ENCODE data around the gene TTC21A. TPM values are rescaled to one million over a fixed set of nuclear protein-coding genes. Genes with fewer than 3 reads are reported as not detected.

TTC21A gene
- total RNA-seq, 1 donor from 2014 or later = 7.8 TPM

DNA sequence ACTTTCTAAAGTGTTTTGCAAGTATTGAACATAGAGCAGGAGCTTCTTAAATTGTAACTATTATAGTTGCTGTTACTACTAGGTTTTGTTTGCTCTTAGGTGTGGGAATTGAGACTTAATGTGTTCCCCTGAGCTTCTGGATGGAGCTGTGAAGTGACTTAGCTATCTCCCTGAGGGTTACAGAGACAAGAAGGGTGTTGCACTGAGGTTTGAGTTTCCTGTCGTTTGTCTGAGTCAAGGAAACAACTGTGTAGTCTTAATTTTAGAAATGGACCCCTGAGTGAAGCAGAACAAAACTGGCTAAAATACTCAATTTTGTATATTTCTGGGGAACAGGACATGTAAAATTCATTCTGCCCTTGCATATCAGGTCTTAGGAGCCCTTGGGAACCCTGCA, 20.4 kb downstream of the TTC21A start:
- Mint-ChIP-seq H3K9me3 (ENCODE audit: unreplicated experiment) (no peaks in the 10 kb centered on the region), H3K27me3 (ENCODE audit: unreplicated experiment) (no peaks in the 10 kb centered on the region), H3K36me3 (ENCODE audit: unreplicated experiment) (no peaks in the 10 kb centered on the region), H3K4me1 (ENCODE audit: low read depth, unreplicated experiment) (peaks cover 7% of the 10 kb centered on the region), H3K4me3 (ENCODE audit: unreplicated experiment) (no peak overlapping the region), H3K27ac (ENCODE audit: unreplicated experiment) (no peak overlapping the region)
- no peak for DNase-seq
- TF ChIP-seq, protein P1, sequence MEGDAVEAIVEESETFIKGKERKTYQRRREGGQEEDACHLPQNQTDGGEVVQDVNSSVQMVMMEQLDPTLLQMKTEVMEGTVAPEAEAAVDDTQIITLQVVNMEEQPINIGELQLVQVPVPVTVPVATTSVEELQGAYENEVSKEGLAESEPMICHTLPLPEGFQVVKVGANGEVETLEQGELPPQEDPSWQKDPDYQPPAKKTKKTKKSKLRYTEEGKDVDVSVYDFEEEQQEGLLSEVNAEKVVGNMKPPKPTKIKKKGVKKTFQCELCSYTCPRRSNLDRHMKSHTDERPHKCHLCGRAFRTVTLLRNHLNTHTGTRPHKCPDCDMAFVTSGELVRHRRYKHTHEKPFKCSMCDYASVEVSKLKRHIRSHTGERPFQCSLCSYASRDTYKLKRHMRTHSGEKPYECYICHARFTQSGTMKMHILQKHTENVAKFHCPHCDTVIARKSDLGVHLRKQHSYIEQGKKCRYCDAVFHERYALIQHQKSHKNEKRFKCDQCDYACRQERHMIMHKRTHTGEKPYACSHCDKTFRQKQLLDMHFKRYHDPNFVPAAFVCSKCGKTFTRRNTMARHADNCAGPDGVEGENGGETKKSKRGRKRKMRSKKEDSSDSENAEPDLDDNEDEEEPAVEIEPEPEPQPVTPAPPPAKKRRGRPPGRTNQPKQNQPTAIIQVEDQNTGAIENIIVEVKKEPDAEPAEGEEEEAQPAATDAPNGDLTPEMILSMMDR (IDR thresholded peaks at IDR 0.05; ENCODE audit: partially characterized antibody, unreplicated experiment) = no peak

DNA sequence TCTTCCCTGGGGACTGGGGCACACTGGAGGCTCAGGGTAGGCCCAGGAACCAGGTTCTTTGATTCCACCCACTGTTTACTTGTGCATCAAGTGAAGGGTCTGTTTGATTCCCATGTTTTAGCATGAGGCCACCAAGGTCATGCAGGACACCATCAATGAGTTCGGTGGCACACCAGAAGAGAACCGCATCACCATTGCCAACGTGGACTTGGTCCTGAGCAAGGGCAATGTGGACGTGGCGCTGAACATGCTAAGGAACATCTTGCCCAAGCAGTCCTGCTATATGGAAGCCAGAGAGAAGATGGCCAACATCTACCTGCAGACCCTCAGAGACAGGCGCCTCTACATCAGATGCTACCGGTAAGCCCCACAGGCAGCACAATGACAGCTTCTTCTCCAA, 21.5 kb downstream of the TTC21A start:
- peaks cover 1% of the 10 kb centered on the region for H3K27me3 Mint-ChIP-seq (ENCODE audit: unreplicated experiment)
- no peak overlapping the region for H3K27ac Mint-ChIP-seq (ENCODE audit: unreplicated experiment)
- H3K4me3 Mint-ChIP-seq (ENCODE audit: unreplicated experiment) = no peak overlapping the region
- TF ChIP-seq, protein P1 (IDR thresholded peaks at IDR 0.05; ENCODE audit: partially characterized antibody, unreplicated experiment) = no peak
- H3K36me3 Mint-ChIP-seq (ENCODE audit: unreplicated experiment) = no peaks in the 10 kb centered on the region
- peaks cover 7% of the 10 kb centered on the region for H3K4me1 Mint-ChIP-seq (ENCODE audit: low read depth, unreplicated experiment)
- H3K9me3 Mint-ChIP-seq (ENCODE audit: unreplicated experiment) = no peaks in the 10 kb centered on the region
- DNase-seq = no peak

DNA sequence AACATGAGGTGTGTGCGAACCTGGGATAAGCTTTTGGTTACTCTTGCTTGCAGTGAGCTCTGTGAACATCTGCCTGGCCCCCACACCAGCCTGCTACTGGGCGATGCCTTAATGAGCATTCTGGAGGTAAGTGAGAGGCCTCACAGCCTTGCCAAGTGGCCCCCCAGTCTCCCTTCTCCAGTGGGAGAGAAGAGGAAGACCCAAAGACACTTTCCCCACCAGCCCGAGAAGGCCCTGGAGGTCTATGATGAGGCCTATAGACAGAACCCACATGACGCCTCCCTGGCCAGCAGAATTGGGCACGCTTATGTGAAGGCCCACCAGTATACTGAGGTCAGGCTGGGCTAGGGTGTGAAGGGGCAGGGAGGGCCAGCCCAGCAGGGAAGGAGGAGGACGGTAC, 22.5 kb downstream of the TTC21A start:
- Mint-ChIP-seq H3K9me3 (ENCODE audit: unreplicated experiment) (no peaks in the 10 kb centered on the region), H3K36me3 (ENCODE audit: unreplicated experiment) (no peaks in the 10 kb centered on the region), H3K27me3 (ENCODE audit: unreplicated experiment) (peaks cover 1% of the 10 kb centered on the region), H3K27ac (ENCODE audit: unreplicated experiment) (no peak overlapping the region), H3K4me3 (ENCODE audit: unreplicated experiment) (no peak overlapping the region), H3K4me1 (ENCODE audit: low read depth, unreplicated experiment) (peaks cover 7% of the 10 kb centered on the region)
- TF ChIP-seq, protein P1 (IDR thresholded peaks at IDR 0.05; ENCODE audit: partially characterized antibody, unreplicated experiment) = no peak
- DNase-seq = no peak

DNA sequence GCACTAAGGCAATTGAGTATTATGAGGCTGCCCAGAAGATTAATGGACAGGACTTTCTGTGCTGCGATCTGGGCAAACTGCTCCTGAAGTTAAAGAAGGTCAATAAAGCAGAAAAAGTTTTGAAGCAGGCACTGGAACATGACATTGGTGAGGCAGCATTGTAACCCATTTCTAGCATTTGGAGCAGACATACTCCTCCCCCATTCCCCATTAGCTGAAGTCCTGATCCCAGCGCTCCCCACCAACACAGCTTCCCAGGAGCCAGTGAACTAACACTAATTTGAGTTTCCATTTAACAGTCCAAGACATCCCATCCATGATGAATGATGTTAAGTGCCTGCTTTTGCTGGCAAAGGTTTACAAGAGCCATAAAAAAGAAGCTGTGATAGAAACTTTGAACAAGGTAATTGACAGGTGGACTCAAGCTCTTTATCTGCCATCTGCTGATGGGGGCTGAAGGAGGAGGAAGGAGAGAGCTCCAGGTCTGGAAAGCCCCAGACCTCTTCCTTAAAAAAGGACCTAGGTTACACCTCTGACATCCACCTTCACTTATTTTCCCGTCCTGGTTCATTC, 23.3 kb downstream of the TTC21A start:
- peaks cover 1% of the 10 kb centered on the region for H3K9me3 Mint-ChIP-seq (ENCODE audit: unreplicated experiment)
- TF ChIP-seq, protein P1 (IDR thresholded peaks at IDR 0.05; ENCODE audit: partially characterized antibody, unreplicated experiment) = no peak
- peaks cover 7% of the 10 kb centered on the region for H3K4me1 Mint-ChIP-seq (ENCODE audit: low read depth, unreplicated experiment)
- no peak for DNase-seq
- H3K27me3 Mint-ChIP-seq (ENCODE audit: unreplicated experiment) = peaks cover 1% of the 10 kb centered on the region
- H3K4me3 Mint-ChIP-seq (ENCODE audit: unreplicated experiment) = no peak overlapping the region
- no peak overlapping the region for H3K27ac Mint-ChIP-seq (ENCODE audit: unreplicated experiment)
- H3K36me3 Mint-ChIP-seq (ENCODE audit: unreplicated experiment) = no peaks in the 10 kb centered on the region

DNA sequence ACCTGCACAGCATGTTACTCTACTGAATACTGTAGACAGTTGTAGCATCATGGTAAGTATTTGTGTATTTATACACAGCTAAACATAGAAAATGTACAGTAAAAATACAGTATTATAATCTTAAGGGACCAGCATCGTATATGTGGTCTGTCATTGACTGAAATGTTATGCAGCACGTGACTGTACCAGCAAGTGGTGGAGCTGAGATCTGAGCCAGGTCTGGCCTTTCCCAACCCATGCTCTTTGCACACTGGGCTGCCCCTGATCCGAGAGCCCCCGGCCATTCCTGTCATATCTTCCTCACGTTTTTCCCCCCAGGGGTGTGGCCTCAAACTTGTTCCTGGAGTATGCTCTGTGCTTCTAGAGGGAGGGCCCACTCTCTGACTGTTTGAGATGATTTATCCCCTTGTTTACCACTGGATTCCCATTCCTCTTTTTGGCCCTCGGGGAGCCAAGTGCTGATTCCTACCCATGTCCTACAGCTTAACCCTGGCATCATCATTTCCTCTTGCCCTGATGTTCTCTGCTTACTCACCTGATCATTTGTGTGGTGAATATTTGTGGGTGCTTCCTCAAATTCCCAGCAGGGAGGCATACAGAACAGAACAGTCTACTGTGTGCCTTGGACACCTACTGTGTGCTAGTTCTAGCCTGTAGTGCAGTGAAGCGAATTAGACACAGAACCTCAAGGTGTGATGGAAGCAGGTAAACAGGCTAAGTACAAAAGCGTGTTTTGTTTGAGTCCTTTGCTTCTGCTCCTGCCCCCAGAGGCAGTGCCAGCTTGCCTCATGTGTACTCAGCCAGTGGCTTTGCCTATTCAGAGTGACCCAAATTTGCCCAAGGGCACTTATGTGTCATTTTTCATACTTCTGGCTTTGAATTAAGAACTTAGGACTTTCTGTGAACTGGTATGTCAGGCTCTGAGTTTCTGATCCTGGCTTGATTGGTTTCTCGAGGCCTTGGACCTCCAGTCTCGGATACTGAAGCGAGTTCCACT, 24.9 kb downstream of the TTC21A start:
- Mint-ChIP-seq H3K4me3 (ENCODE audit: unreplicated experiment) (no peak overlapping the region), H3K36me3 (ENCODE audit: unreplicated experiment) (no peaks in the 10 kb centered on the region), H3K9me3 (ENCODE audit: unreplicated experiment) (peaks cover 1% of the 10 kb centered on the region), H3K27ac (ENCODE audit: unreplicated experiment) (no peak overlapping the region), H3K27me3 (ENCODE audit: unreplicated experiment) (peaks cover 1% of the 10 kb centered on the region), H3K4me1 (ENCODE audit: low read depth, unreplicated experiment) (peaks cover under 1% of the 10 kb centered on the region)
- TF ChIP-seq, protein P1 (IDR thresholded peaks at IDR 0.05; ENCODE audit: partially characterized antibody, unreplicated experiment) = no peak
- DNase-seq = no peak
